ENCODE measurements around the gene TMEM140.
A peak's percentile ranks its signal among the peaks of the same experiment; 100 is the strongest.
"Not testable (repeated sequence)": the region's sequence is repeated elsewhere in the genome, so short reads cannot be mapped to it uniquely, and the experiment has no call there.

- TF ChIP-seq CTCF, POLR2A (IDR thresholded peaks at IDR 0.05): not testable (repeated sequence)
- TF ChIP-seq POLR2AphosphoS5 (IDR thresholded peaks at IDR 0.05) = peak; percentile 39
These were observed 23.9 kb downstream of the TMEM140 start for GRCh38 chr7:135171581-135172291.

Data from gastroesophageal sphincter (tissue), 3 donors.